Omental fat pad (tissue), 4 donors: ENCODE data around the gene CIC. TPM values are rescaled to one million over a fixed set of nuclear protein-coding genes. Genes with fewer than 3 reads are reported as not detected.
"Not testable (repeated sequence)": the region's sequence is repeated elsewhere in the genome, so short reads cannot be mapped to it uniquely, and the experiment has no call there.

ENCODE experiments used
- ATAC-seq: fragments of 150-250 bp; one replicate; pipeline ENCODE4 v1.9.1; 2016; ENCODE audit warnings: mild to moderate bottlenecking, moderate library complexity; ENCODE audit not compliant: low FRiP score
- DNase-seq: peaks from one replicate; pipeline ENCODE4 v3.0.0-alpha.2; 2019; ENCODE audit warnings: low spot score
- CTCF ChIP-seq, 3 donors: fragments of 450-650 bp; IDR thresholded peaks; one replicate each; pipeline ENCODE4 v1.5.1; 2016 to 2017; ENCODE audit warnings: antibody characterized with exemption in 3 of 3, mild to moderate bottlenecking in 3 of 3, moderate library complexity in 2 of 3
- total RNA-seq, 4 donors: library from RNA; depleted of rRNA; stranded (reverse); fragments of >200 nt; gene quantifications; one replicate each; pipeline ENCODE4 v1.1.0, GENCODE V29; 2016

The CIC gene
- total RNA-seq, 4 donors from 2014 or later, result 15.7 to 26.3 (median 21.0) TPM

- no peak for ATAC-seq
- no peak for TF ChIP-seq CTCF (IDR thresholded peaks at IDR 0.05)
Observed at GRCh38 chr19:42333975-42334696, 65.1 kb downstream of the CIC start.

GRCh38 chr19:42334697-42335373, 65.8 kb downstream of the CIC start:
- DNase-seq, result no peak
- TF ChIP-seq CTCF (IDR thresholded peaks at IDR 0.05), result no peak
- no peak for ATAC-seq

More at GRCh38 chr19:42333975-42334696, 65.1 kb downstream of the CIC start:
- no peak for DNase-seq

GRCh38 chr19:42335374-42335936, 66.4 kb downstream of the CIC start:
- DNase-seq (no peak), ATAC-seq (no peak)
- no peak for TF ChIP-seq CTCF (IDR thresholded peaks at IDR 0.05)

- DNase-seq, result no peak
- ATAC-seq, result no peak
- TF ChIP-seq CTCF (IDR thresholded peaks at IDR 0.05), result no peak
Observed at GRCh38 chr19:42335971-42336370, 66.9 kb downstream of the CIC start.

- ATAC-seq, result not testable (repeated sequence)
Observed at GRCh38 chr19:42339126-42339860, 70.2 kb downstream of the CIC start.

GRCh38 chr19:42339922-42340321, 70.9 kb downstream of the CIC start:
- not testable (repeated sequence) for ATAC-seq, DNase-seq

More at GRCh38 chr19:42339126-42339860, 70.2 kb downstream of the CIC start:
- DNase-seq, result not testable (repeated sequence)

- DNase-seq, result no peak
- ATAC-seq, result no peak
- TF ChIP-seq CTCF (IDR thresholded peaks at IDR 0.05), result no peak
Observed at GRCh38 chr19:42343344-42344110, 74.5 kb downstream of the CIC start.
